Upper lobe of right lung (tissue), 1 donor: Measurements from ENCODE around the gene PARD6A. TPM values are rescaled to one million over a fixed set of nuclear protein-coding genes. Genes with fewer than 3 reads are reported as not detected.

Experiments used
- ATAC-seq: fragments of 200-7000 bp; cut with Tn5 transposase; one replicate; pipeline ENCODE4 v1.9.1; 2020; ENCODE audit warnings: mild to moderate bottlenecking, moderate library complexity
- DNase-seq: peaks from one replicate; pipeline ENCODE4 v3.0.0-alpha.2; 2020
- H3K27ac ChIP-seq: fragments of 200-600 bp; one replicate; pipeline ENCODE4 v1.8.0; 2022
- H3K27me3 ChIP-seq: fragments of 200-600 bp; one replicate; pipeline ENCODE4 v1.8.0; 2022; ENCODE audit warnings: mild to moderate bottlenecking
- H3K36me3 ChIP-seq: fragments of 200-600 bp; one replicate; pipeline ENCODE4 v1.8.0; 2022
- H3K4me1 ChIP-seq: fragments of 200-600 bp; one replicate; pipeline ENCODE4 v1.8.0; 2022
- H3K4me3 ChIP-seq: fragments of 200-600 bp; one replicate; pipeline ENCODE4 v1.8.0; 2022; ENCODE audit warnings: mild to moderate bottlenecking
- H3K9me3 ChIP-seq: fragments of 200-600 bp; one replicate; pipeline ENCODE4 v1.8.0; 2022
- CTCF ChIP-seq: fragments of 200-600 bp; IDR thresholded peaks from one replicate; pipeline ENCODE4 v1.8.0; 2022; ENCODE audit warnings: antibody characterized with exemption
- intact Hi-C: fragments of 100-400 bp; cut with DNase I; formaldehyde crosslinking; loops from one replicate; pipeline ENCODE4 v1.11.0; 2022
- total RNA-seq: library from RNA; stranded (reverse); fragmentation: NEBNext Ultra II Directional; extraction: Animal tissue kit (Norgen Biotek cat#: 25700); gene quantifications from one replicate; pipeline ENCODE4 v1.2.1, GENCODE V29; 2021
- donor health status: DM: no; HTN: yes; CAD: no; lungs with severe emphysema.

The PARD6A gene
- total RNA-seq, 1 donor from 2014 or later: 4.7 TPM

DNA sequence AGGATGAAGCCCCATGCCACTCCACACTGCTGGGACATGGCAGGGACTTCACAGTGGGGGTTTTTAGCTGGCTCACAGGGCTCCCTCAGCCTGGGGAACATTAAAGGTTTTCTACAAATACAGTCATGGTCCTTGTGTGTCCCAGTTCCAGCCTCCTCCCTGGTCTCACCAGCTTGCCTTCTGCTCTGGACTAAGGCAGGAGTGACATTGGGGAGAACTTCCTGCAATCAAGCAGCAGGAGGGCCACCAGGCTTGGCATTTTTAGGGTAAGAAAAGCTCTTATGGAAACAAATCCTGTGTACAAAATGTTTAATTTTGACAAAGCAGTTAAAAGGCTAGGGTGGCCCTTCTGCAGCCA is 1.9 kb downstream of the PARD6A start:
- peaks cover 4% of the 10 kb centered on the region for H3K36me3 ChIP-seq
- intact Hi-C loops: loop anchor here (10.0 kb wide), 1 partner anchor 98 kb away; the partner anchor contains the start of gene CTCF
- no peak for DNase-seq
- peaks cover 26% of the 10 kb centered on the region for H3K4me1 ChIP-seq
- H3K27me3 ChIP-seq: no peaks in the 10 kb centered on the region
- H3K27ac ChIP-seq: no peak overlapping the region
- no peak for TF ChIP-seq CTCF
- no peaks in the 10 kb centered on the region for H3K9me3 ChIP-seq
- ATAC-seq: no peak
- H3K4me3 ChIP-seq: no peak overlapping the region

DNA sequence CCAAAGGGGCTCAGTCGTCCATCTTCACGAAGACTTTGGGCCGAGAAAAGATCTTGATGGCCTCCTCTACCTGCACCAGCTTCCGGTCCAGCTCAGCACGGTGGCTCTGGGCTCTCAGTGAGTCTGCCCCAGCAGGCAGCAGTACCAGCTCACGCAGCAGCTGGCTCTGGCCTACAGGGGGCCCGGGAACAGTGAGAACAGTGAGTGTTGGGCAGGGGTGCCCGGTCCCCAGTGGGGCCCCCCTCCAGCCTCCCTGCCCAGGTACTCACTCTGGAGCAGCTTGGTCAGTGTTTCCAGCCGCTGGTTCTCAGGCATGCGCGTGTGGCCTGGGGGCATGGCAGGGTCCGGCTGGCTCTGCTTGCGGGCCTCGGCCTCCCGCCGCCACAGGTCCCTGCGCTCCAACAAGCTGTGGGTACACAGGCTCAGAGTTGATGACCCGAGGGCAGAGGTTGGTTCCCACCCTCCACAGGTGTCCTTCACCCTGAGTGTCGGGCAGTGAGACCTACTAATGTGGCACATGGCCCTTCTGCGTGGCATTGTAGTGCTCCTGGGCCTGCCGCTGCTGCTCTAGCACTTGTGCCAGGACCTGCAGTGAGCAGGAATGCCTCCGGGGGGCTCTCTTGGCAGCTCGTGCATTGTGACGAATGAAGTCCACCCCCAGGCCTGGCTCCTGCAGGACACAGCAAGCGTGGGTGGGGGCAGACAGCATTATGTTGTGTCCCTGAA is 2.6 kb downstream of the PARD6A start:
- H3K4me3 ChIP-seq: no peak overlapping the region
- intact Hi-C loops: loop anchor here (10.0 kb wide), 1 partner anchor 99 kb away; the partner anchor contains the start of gene CTCF
- H3K4me1 ChIP-seq: peaks cover 32% of the 10 kb centered on the region
- no peak overlapping the region for H3K27ac ChIP-seq
- ATAC-seq (no peak), DNase-seq (no peak)
- TF ChIP-seq CTCF: no peak
- no peaks in the 10 kb centered on the region for H3K9me3 ChIP-seq
- peaks cover 4% of the 10 kb centered on the region for H3K36me3 ChIP-seq
- no peaks in the 10 kb centered on the region for H3K27me3 ChIP-seq

DNA sequence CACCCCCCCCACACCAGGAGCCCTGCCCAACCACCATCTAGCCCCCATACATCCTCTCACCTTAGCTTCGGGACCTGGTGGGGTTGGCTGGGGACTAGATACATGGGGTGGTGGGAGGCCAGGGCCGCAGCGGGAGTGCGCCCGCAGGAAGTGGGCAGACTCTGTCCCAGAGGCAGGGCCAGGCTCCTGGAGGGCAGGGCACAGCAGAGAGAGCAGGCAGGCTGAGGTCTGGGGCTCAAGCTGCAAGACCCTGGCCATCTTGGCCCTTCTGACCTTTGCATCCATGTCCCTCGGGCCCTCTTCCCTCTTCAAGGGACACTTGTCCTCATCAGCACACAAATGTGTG is 3.1 kb downstream of the PARD6A start:
- H3K9me3 ChIP-seq: no peaks in the 10 kb centered on the region
- ATAC-seq: no peak
- H3K4me3 ChIP-seq: no peak overlapping the region
- no peak overlapping the region for H3K27ac ChIP-seq
- peaks cover 29% of the 10 kb centered on the region for H3K4me1 ChIP-seq
- peaks cover 4% of the 10 kb centered on the region for H3K36me3 ChIP-seq
- no peaks in the 10 kb centered on the region for H3K27me3 ChIP-seq
- DNase-seq: no peak
- intact Hi-C loops: loop anchor here (10.0 kb wide), 1 partner anchor 99 kb away; the partner anchor contains the start of gene CTCF
- no peak for TF ChIP-seq CTCF

GRCh38 chr16:67664258-67664657 is 3.5 kb downstream of the PARD6A start:
- no peak for ATAC-seq
- H3K9me3 ChIP-seq: no peaks in the 10 kb centered on the region
- intact Hi-C loops: loop anchor here (10.0 kb wide), 1 partner anchor 99 kb away; the partner anchor contains the start of gene CTCF
- H3K27me3 ChIP-seq: no peaks in the 10 kb centered on the region
- DNase-seq: no peak
- H3K36me3 ChIP-seq: peaks cover 4% of the 10 kb centered on the region
- peaks cover 26% of the 10 kb centered on the region for H3K4me1 ChIP-seq
- H3K27ac ChIP-seq: no peak overlapping the region
- H3K4me3 ChIP-seq: no peak overlapping the region
- TF ChIP-seq CTCF: no peak

- TF ChIP-seq CTCF: no peak
- H3K4me1 ChIP-seq: peaks cover 26% of the 10 kb centered on the region
- no peak overlapping the region for H3K4me3 ChIP-seq
- DNase-seq: no peak
- H3K36me3 ChIP-seq: peaks cover 4% of the 10 kb centered on the region
- H3K27me3 ChIP-seq: no peaks in the 10 kb centered on the region
- intact Hi-C loops: loop anchor here (10.0 kb wide), 1 partner anchor 100 kb away; the partner anchor contains the start of gene CTCF
- no peak overlapping the region for H3K27ac ChIP-seq
- no peaks in the 10 kb centered on the region for H3K9me3 ChIP-seq
- no peak for ATAC-seq
Measured at GRCh38 chr16:67664871-67665270, 4.1 kb downstream of the PARD6A start.
